Nucleus accumbens (tissue), 56 donors: ENCODE results near the gene MAP3K13.

Experiments
- DNase-seq, 56 donors: peaks; one replicate each; lab custom pipeline; 2025; lab: John Stamatoyannopoulos, UW

Gene MAP3K13, protein sequence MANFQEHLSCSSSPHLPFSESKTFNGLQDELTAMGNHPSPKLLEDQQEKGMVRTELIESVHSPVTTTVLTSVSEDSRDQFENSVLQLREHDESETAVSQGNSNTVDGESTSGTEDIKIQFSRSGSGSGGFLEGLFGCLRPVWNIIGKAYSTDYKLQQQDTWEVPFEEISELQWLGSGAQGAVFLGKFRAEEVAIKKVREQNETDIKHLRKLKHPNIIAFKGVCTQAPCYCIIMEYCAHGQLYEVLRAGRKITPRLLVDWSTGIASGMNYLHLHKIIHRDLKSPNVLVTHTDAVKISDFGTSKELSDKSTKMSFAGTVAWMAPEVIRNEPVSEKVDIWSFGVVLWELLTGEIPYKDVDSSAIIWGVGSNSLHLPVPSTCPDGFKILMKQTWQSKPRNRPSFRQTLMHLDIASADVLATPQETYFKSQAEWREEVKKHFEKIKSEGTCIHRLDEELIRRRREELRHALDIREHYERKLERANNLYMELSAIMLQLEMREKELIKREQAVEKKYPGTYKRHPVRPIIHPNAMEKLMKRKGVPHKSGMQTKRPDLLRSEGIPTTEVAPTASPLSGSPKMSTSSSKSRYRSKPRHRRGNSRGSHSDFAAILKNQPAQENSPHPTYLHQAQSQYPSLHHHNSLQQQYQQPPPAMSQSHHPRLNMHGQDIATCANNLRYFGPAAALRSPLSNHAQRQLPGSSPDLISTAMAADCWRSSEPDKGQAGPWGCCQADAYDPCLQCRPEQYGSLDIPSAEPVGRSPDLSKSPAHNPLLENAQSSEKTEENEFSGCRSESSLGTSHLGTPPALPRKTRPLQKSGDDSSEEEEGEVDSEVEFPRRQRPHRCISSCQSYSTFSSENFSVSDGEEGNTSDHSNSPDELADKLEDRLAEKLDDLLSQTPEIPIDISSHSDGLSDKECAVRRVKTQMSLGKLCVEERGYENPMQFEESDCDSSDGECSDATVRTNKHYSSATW

DNA sequence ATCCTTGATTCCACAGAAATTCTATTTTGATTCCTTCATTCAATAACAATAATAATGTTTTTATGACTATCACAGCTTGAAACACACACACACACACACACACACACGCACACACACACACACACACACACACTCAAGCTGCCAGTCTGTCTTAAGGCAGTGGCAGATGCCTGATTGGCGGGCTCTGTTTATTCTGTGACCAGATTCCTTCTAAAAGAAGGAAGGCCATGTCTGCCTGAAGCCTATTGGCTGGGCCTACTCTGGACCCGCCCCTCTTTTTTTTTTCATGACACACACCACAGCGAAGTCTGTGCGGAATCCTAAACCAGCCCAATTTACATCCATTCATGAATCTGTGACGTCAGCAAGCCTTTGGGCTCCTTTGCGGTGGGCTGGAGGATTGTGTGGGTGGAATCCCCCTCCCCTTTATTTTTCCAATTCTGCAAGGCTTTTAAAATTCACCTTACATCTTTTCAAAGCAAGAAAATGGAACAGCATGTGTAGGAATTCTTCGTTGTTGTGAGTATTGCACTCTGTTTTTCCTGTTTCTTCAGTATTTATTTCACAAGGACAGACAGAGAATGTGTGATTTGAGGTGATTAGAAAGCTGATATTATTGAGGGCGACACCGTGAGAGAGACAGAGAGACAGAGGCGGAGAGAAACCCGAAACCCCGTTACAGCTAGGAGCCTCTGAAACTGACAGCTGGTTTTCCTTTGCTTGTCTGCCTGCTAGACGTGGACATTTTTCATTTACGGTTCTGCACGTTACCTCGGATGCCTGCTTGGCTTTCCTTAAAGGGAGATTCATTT lies at the start of gene MAP3K13:
TSS of gene MAP3K13 (plus strand) at position 287 of the 812 bp plus-strand sequence. CDS start 65,446 bp downstream, outside the sequence.
- peak; percentile 14 to 93 (median 75) for DNase-seq

DNA sequence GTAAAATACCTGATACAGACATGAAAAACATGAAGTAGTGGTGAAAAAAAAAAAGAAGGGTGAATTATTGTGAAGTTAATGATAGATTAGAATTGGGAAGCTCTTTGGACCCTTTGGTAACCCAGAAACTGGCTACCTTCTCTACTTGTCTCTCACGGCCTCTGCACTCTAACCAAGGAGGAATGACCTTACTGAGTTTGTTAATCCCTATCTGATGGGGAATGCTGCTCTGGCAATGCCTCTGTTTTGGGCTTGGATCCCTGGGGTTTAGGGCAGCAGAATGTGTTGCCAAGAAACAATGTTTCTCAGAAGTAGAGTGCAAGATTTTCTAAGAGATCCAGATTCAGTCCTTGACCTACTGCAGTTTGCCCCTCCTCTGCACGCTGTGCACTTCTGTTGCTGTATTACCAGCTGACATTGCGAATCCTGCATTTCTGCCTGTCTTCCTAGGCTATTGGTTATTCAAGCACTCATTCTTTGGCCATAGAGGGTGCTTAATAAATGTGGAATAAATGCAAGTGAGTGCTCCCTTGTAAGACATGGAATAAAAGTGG lies 49.2 kb upstream of the MAP3K13 start:
- peak in 1 of 56 donors; percentile 4 for DNase-seq

DNA sequence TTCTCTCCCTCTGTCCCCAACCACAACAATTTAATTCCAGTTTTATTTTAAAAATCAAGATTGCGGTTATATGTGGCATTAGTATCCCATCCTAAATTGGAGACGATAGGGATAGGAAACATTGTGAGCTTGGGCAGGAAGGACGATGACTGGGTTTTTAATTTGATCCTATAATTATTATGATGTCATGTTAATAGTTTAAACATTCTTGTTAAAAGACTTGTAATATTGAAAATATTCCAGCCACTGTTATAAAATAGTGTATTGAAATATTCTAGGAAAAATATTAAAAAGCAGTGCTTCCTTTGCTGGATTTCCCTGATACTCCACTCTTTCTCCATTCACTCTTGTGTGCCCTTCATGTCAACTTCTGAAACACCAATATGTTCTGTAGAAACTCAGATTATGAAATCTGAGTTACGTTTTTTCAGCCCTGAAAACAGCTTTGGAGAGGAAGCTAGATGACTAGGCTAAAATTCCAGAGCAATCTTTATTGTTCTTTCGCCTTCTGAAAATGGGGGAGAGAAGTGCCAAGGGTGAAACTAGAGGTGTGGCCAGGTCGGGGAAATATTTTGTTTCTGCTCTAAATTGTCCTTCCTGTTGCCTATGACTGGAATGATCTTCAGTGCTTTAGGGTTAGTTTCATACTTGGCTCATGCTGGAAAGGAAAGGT lies 46.1 kb upstream of the MAP3K13 start:
- no peak for DNase-seq

DNA sequence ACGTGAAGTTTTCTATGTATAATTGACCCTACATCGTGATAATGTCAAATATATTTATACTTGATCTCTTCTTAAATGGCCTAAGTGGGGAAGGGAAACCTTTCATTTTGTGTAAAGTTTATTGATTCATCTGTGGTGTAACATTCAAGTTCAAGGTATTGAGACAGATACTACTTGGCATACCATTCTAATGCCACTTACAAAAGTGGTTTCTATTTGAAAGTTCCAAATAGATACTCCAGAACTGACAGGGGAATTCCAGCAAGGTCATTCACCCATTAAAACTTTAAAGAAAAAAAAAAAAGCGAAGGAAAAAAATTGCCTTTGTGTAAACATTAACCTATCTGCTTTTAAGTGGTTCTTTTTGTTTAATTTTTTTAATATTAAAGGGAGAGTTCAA lies 45.3 kb upstream of the MAP3K13 start:
- DNase-seq, result no peak

DNA sequence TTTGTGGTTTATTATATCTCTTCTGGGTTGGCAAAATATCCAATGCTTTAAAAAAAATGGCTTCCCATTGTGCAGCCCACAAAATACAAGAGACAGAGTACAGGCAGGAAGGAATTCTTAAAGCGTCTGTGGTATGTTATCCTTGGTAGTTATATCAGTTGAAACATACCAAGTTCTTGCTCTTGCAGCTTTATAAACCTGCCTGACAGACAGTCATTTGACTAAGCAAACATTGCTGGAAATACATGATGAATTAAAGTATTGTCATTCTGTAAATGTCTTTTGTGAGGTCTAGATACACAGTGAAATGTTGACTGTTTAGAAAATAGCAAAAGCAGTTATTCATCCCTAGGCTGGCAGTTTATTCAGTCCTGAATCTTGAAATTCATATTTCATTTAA lies 44.8 kb upstream of the MAP3K13 start:
- DNase-seq, result no peak

DNA sequence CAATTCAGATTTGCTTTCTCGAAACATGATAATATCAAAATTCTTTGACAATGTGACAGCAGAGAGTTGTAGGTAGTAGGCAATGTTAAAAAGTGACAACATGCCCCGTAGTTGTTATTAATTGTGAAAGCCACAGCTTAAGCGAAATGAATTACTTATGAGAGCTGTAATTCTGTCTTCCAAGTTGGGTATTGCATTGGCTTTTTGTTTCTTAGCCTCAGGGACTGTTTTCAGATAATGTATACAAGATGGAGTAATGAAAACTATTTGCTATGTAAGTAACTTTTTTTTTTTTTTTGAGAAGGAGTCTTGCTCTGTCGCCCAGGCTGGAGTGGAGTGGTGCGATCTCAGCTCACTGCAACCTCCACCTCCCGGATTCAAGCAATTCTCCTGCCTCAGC lies 43.1 kb upstream of the MAP3K13 start:
- DNase-seq, result no peak

DNA sequence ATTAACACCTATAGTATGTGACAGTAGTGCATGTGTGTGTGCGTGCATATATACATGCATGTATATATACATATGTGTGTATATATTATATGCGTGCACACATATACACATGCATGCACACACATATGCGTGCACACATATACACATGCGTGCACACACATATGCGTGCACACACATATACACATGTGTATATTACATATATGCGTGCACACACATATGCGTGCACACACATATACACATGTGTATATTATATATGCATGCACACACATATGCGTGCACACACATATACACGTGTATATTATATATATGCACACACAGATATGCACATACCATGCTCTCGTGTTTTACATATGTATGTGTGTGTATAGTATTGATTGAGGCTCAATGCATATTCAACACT lies 42.0 kb upstream of the MAP3K13 start:
- no peak for DNase-seq

DNA sequence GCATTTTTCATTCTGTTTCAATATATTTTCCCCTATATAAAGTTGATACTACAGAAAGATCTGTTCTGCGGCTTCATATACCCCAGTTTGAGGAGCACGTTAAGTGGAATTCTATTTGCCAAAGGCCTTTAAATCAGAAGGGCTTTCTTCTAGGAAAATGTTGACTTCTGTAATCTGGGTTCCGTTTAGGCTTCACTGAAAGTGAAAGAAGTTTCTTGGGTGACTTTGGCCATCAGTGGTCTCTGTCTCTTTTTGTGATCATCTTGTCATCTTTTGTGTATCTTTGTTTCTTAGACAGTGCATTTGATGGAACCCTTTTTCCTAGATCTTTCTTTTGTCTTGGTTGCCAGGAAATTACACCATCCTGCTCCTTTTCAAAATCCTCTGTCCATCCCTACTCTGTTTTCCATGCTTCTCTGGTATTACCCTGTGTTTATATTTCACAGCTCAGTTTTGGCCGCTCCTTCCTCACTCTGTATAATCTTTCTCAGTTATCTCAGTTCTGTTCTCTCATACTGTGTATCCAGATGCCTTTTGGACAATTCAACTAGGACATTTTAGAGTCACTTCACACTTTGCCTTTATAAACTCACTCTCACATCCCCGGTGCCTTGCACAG lies 40.7 kb upstream of the MAP3K13 start:
- no peak for DNase-seq

DNA sequence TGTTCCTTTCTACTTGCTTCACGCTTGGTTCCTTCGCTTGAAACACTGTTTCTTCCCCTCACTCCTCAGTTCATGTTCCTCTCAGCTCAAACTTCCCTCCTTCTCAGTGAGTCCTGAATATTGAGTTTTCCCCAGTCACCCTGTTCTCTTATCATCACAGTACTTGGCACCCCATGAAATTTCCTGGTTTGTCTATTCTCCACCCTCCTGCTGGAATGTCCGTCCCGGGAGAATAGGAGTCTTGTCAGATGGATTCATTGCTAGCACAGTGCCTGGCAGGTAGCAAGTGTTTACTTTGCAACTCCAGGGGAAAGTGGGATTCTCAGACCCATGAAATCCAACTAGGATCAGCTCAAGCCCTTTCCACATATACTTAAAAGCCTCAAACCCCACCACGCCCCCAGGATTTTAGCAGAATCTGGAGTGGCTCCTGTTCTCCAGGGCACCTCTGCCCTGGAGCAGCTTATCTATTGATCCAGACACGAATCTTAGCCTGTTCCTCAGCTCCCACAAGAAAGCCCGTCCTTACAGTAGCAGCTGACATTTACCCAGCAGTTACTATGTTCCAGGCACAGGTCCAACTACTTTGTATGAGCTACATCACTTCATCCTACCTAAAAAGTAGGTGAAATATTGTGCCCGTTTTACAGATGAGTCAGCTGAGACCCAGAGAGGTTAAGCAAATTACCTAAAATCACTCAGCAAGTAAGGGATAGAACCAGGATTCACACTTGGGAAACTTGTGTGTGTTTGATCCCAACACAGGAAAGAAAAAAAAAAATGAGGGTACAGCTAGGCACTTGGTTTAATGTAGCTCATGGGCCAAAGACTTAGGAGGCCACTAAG lies 36.8 kb upstream of the MAP3K13 start:
- no peak for DNase-seq

DNA sequence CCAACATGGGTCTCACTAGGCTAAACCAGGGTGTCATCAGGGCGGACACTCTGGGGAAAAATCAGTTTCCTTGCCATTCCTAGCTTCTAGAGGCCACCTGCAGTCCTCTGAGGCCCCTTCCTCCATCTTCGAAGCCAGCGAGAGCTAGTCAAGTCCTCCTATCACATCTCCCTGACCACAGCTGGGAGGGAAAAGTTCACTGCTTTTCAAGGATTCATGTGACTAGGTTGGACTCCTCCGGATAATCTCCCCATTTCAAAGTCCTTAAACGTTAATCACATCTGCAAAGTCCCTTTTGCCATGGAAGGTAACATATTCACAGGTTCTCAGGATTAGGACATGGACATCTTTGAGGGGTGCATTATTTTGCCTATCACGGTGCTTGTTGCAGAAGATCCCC lies 35.9 kb upstream of the MAP3K13 start:
- no peak for DNase-seq

DNA sequence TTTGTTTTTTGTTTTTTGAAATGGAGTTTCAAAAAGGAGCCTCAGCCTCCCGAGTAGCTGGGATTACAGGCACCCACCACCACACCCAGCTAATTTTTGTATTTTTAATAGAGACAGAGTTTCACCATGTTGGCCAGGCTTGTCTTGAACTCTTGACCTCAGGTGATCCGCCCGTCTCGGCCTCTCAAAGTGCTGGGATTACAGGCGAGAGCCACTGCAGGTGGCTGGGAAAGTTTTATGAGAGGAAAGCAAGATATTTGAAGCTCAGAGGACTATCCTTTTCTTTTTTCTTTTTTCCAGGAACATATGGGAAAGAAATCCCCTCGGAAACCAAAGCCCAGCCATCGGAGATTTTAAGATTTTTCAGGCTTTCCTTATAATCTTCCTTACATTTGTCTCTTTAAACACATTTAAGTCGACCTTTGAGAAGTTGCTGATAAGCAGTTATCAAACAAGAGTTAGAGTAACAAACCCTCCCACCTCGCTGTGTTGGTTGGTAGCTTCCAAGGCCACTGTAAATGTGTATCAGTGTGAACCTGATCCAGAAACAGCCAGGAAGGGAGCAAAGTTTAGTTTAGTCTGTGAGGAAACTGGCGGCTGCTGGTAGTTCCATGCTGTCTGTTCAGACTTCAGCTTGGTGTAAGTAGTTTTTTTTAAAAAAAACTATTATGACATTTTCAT lies 34.5 kb upstream of the MAP3K13 start:
- no peak for DNase-seq

DNA sequence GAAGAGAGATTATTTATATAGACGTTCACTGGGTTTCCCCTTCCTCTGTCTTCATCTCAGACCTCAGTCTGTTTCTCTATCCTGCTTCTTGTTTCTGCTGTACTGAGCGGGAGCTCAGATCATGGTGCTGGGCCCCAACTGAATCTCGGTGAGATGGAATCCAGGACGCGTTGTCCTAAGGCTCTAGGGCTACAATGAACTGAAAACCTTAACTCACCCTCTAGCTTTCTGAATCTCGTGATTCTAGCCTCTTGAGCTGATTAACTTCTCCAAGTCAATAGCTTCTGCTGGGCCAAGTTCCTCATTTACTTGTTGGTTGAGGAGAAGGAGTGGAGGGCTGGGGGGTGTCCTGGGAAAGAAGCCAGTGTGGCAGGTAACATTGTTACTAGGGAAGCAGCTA lies 32.7 kb upstream of the MAP3K13 start:
- peak in 1 of 56 donors; percentile 3 for DNase-seq

DNA sequence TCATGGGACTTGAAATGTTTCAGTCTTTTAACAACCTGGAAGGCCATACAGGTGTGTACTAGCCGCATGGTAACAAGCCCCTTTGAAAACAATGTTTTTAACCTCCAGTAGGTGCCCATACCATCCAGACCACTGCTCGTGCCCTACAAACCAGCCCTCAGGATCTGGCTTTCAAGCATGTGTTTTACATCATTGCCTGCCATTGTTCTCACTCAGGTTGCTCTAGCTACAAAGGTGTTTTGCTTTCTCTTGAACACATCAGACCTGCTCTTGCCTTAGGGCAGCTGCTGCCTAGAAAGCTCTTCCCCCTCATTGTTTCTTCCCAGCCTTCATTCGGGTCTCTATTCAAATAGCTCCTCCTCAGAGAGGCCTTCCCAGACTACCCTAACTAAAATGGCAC lies 32.3 kb upstream of the MAP3K13 start:
- no peak for DNase-seq

DNA sequence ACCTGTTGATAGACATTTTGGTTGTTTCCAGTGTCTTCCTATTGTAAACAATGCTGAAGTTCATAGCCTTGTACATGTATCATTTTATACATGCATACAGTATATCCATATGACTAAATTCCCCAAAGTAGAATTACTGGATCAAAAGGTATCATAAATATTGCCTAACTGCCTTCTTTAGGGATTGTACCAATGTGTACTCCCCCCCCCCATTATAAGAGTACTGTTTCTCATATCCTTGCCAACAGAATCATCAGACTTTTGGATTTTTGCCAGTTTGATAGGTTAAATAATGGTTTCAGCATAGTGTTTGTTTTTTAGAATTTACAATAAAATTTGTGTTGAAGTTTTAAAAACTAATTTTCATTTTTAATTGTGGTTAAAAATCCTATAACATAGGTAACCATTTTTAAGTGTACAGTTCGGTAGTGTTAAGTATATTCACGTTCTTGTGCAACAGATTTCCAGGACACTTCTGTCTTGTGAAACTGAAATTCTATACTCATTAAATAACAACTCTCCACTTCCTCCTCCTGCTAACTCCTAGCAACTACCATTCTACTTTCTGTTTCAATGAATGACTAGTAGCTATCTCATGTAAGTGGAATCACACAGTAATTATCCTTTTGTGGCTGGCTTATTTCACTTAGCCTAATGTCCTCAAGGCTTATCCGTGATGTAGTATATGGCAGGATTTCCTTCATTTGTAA lies 30.8 kb upstream of the MAP3K13 start:
- no peak for DNase-seq

DNA sequence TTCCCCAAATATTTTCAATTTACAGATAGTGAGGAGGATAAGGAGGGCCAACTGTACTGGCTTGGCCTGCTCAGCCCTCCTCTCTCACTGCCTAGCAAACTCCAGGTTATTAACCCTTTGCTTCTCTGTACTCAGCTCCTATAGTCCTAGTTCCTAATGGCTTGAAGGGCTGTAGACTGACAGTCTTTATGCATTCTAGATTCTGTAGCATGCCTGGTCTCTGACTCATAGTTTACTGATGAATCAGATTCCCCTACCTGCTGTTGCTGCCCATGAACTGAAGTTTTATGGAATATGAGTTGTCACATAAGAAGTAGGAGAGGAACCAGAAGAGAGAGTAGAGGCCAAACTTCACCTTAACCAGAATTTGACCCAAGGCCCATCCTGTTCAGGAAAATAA lies 27.1 kb upstream of the MAP3K13 start:
- no peak for DNase-seq

DNA sequence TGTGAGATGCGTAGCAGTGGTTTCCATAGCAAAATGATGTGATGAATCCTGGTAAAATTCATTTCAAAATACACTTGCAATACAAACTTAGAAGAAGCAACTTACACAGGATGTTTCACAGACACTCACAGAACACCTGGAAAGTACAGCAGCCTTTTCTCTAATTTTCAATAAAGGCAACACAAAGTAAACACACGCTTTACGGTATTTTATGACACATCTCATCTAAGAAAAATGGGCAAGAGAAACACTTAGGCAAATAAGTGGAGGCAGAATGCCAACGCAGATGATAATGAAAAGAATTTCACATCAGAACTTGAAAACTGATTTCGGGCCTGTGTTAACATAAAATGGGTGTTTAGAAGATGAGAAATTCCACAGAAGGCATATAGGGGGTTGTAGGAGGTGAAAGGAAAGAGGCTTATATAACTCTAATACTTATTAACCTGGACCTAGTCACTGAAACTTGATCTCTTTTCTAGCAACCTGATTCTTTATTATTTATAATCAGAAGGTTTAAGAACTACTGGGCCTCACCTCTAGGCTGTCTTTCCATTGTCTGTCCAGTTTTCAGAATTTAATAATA lies 25.6 kb upstream of the MAP3K13 start:
- DNase-seq, result no peak

DNA sequence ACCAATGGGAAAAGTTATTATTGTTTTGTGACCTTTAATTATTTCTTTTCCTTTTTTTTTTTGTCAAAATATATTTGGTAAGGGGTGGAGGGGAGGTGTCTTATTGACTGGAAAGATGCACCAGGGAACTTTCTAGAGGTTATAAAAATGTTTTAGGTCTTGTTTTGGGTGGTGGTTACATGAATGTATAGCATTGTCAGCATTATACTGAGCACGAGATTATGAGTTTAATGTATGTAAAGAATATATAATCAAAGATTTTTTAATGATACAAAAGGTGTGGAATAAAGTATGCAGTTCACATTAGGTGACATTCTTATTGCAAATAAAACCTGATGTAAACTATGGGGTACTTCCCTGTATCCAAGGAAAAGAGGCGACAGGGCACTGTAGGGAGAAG lies 23.0 kb upstream of the MAP3K13 start:
- no peak for DNase-seq
